ENCODE measurements around the gene IFIT3.

IFIT3 gene

GRCh38 chr10:89306434-89307268, 21.1 kb upstream of the IFIT3 start:
- H4K91ac ChIP-seq (ENCODE audit: low read depth, low read length, poor library complexity) = no peak overlapping the region
- H3K27ac ChIP-seq (replicated peaks; ENCODE audit: low read length) = no peak overlapping the region
- DNase-seq (ENCODE audit: low spot score) = no peak
- no peaks in the 10 kb centered on the region for H3K79me1 ChIP-seq (ENCODE audit: low read depth, low read length)
- no peak overlapping the region for H4K8ac ChIP-seq (ENCODE audit: low read depth, low read length)
- H3K4me1 ChIP-seq (ENCODE audit: control insufficient read depth in 2 of 2, insufficient read depth in 1 of 2, low read depth in 1 of 2, low read length in 2 of 2) = peaks cover 3 to 7% of the 10 kb centered on the region in 2 donors
- no peak overlapping the region for H3K23ac ChIP-seq (ENCODE audit: low read depth, low read length, poor library complexity)
- H2AFZ ChIP-seq (ENCODE audit: low read length) = no peak overlapping the region
- H3K9me3 ChIP-seq (replicated peaks in 1 of 2; ENCODE audit: control insufficient read depth in 2 of 2, insufficient read depth in 1 of 2, low read depth in 1 of 2, low read length in 2 of 2) = no peaks in the 10 kb centered on the region
- H3K9ac ChIP-seq (ENCODE audit: low read depth, low read length, poor library complexity) = no peak overlapping the region
- no peaks in the 10 kb centered on the region for H3K27me3 ChIP-seq (ENCODE audit: control insufficient read depth in 3 of 3, insufficient read depth in 3 of 3, low read depth in 1 of 3, low read length in 3 of 3)
- H2AK5ac ChIP-seq (ENCODE audit: low read depth, low read length) = no peak overlapping the region
- H3K14ac ChIP-seq (ENCODE audit: low read length) = no peak overlapping the region
- no peak overlapping the region for H3K4me3 ChIP-seq (ENCODE audit: low read length in 2 of 2)
- H3K4ac ChIP-seq (ENCODE audit: low read length) = no peak overlapping the region
- no peak overlapping the region for H2BK120ac ChIP-seq (ENCODE audit: low read depth, low read length)
- no peaks in the 10 kb centered on the region for H3K36me3 ChIP-seq (replicated peaks in 1 of 2; ENCODE audit: control insufficient read depth in 2 of 2, insufficient read depth in 2 of 2, low read length in 2 of 2)
- H2BK5ac ChIP-seq (ENCODE audit: low read length) = no peak overlapping the region
- no peak overlapping the region for H3K18ac ChIP-seq (ENCODE audit: low read length)
- no peak overlapping the region for H2BK15ac ChIP-seq (ENCODE audit: low read length)
- no peak overlapping the region for H2BK12ac ChIP-seq (ENCODE audit: low read length)
- no CpG with 5 or more reads among the region's 13 CpGs for WGBS, 2 donors (ENCODE audit: extremely low coverage in 2 of 2, insufficient read length in 2 of 2, insufficient replicate concordance in 1 of 2)
- H3K4me2 ChIP-seq (ENCODE audit: insufficient read depth, low read length, poor library complexity, severe bottlenecking) = no peak overlapping the region

DNA sequence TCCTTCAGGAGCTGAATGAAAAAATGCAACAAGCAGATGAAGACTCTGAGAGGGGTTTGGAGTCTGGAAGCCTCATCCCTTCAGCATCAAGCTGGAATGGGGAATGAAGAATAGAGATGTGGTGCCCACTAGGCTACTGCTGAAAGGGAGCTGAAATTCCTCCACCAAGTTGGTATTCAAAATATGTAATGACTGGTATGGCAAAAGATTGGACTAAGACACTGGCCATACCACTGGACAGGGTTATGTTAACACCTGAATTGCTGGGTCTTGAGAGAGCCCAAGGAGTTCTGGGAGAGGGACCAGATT, 20.6 kb upstream of the IFIT3 start:
- H4K91ac ChIP-seq (ENCODE audit: low read depth, low read length, poor library complexity) = no peak overlapping the region
- H3K23ac ChIP-seq (ENCODE audit: low read depth, low read length, poor library complexity) = no peak overlapping the region
- no peak overlapping the region for H3K9ac ChIP-seq (ENCODE audit: low read depth, low read length, poor library complexity)
- H4K8ac ChIP-seq (ENCODE audit: low read depth, low read length) = no peak overlapping the region
- H2BK15ac ChIP-seq (ENCODE audit: low read length) = no peak overlapping the region
- no peak overlapping the region for H3K4me3 ChIP-seq (ENCODE audit: low read length in 2 of 2)
- no peak overlapping the region for H3K4ac ChIP-seq (ENCODE audit: low read length)
- H3K4me2 ChIP-seq (ENCODE audit: insufficient read depth, low read length, poor library complexity, severe bottlenecking) = no peak overlapping the region
- no peak overlapping the region for H2AK5ac ChIP-seq (ENCODE audit: low read depth, low read length)
- H3K27ac ChIP-seq (replicated peaks; ENCODE audit: low read length) = no peak overlapping the region
- H3K79me1 ChIP-seq (ENCODE audit: low read depth, low read length) = no peaks in the 10 kb centered on the region
- H3K18ac ChIP-seq (ENCODE audit: low read length) = no peak overlapping the region
- H3K9me3 ChIP-seq (replicated peaks in 1 of 2; ENCODE audit: control insufficient read depth in 2 of 2, insufficient read depth in 1 of 2, low read depth in 1 of 2, low read length in 2 of 2) = no peaks in the 10 kb centered on the region
- H2BK12ac ChIP-seq (ENCODE audit: low read length) = no peak overlapping the region
- H3K27me3 ChIP-seq (ENCODE audit: control insufficient read depth in 3 of 3, insufficient read depth in 3 of 3, low read depth in 1 of 3, low read length in 3 of 3) = no peaks in the 10 kb centered on the region
- H3K4me1 ChIP-seq (ENCODE audit: control insufficient read depth in 2 of 2, insufficient read depth in 1 of 2, low read depth in 1 of 2, low read length in 2 of 2) = peaks cover 3% of the 10 kb centered on the region in 2 donors
- H3K14ac ChIP-seq (ENCODE audit: low read length) = no peak overlapping the region
- DNase-seq (ENCODE audit: low spot score) = no peak
- H2AFZ ChIP-seq (ENCODE audit: low read length) = no peak overlapping the region
- no peak overlapping the region for H2BK5ac ChIP-seq (ENCODE audit: low read length)
- H2BK120ac ChIP-seq (ENCODE audit: low read depth, low read length) = no peak overlapping the region
- no peaks in the 10 kb centered on the region for H3K36me3 ChIP-seq (replicated peaks in 1 of 2; ENCODE audit: control insufficient read depth in 2 of 2, insufficient read depth in 2 of 2, low read length in 2 of 2)

DNA sequence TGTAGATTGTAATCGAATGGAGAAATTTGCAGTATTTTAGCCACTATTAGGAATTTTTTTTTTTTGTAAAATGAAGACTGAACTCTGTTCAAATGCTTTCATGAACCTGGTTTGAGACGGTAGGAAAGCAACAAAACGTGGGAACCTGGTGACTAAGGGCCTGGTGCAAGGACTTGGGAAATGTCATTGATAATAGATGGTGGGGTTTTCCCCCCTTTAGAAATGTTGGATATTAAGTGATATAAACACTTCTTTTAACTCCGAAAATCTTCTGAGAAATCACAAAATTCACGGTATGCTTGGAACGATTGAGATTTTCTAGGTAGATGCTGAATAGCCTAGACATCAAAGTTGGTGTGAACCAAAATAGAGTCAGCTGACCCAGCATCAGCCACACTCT, 19.5 kb upstream of the IFIT3 start:
- Histone ChIP-seq H2BK12ac (ENCODE audit: low read length) (no peak overlapping the region), H3K79me1 (ENCODE audit: low read depth, low read length) (no peaks in the 10 kb centered on the region), H2BK120ac (ENCODE audit: low read depth, low read length) (no peak overlapping the region), H2AK5ac (ENCODE audit: low read depth, low read length) (no peak overlapping the region), H3K9me3 (replicated peaks in 1 of 2; ENCODE audit: control insufficient read depth in 2 of 2, insufficient read depth in 1 of 2, low read depth in 1 of 2, low read length in 2 of 2) (no peaks in the 10 kb centered on the region), H3K14ac (ENCODE audit: low read length) (no peak overlapping the region), H2AFZ (ENCODE audit: low read length) (no peak overlapping the region), H3K4me2 (ENCODE audit: insufficient read depth, low read length, poor library complexity, severe bottlenecking) (no peak overlapping the region), H4K91ac (ENCODE audit: low read depth, low read length, poor library complexity) (no peak overlapping the region), H3K4me3 (ENCODE audit: low read length in 2 of 2) (no peak overlapping the region), H4K8ac (ENCODE audit: low read depth, low read length) (no peak overlapping the region), H2BK15ac (ENCODE audit: low read length) (no peak overlapping the region), H3K27ac (replicated peaks; ENCODE audit: low read length) (no peak overlapping the region), H3K18ac (ENCODE audit: low read length) (no peak overlapping the region), H2BK5ac (ENCODE audit: low read length) (no peak overlapping the region), H3K4ac (ENCODE audit: low read length) (no peak overlapping the region), H3K27me3 (ENCODE audit: control insufficient read depth in 3 of 3, insufficient read depth in 3 of 3, low read depth in 1 of 3, low read length in 3 of 3) (no peaks in the 10 kb centered on the region), H3K4me1 (ENCODE audit: control insufficient read depth in 2 of 2, insufficient read depth in 1 of 2, low read depth in 1 of 2, low read length in 2 of 2) (peaks cover 2 to 3% of the 10 kb centered on the region in 2 donors), H3K9ac (ENCODE audit: low read depth, low read length, poor library complexity) (no peak overlapping the region), H3K36me3 (replicated peaks in 1 of 2; ENCODE audit: control insufficient read depth in 2 of 2, insufficient read depth in 2 of 2, low read length in 2 of 2) (no peaks in the 10 kb centered on the region), H3K23ac (ENCODE audit: low read depth, low read length, poor library complexity) (no peak overlapping the region)
- WGBS, 2 donors (ENCODE audit: extremely low coverage in 2 of 2, insufficient read length in 2 of 2, insufficient replicate concordance in 1 of 2) = no CpG with 5 or more reads among the region's 6 CpGs
- no peak for DNase-seq (ENCODE audit: low spot score)

- no peaks in the 10 kb centered on the region for H3K79me1 ChIP-seq (ENCODE audit: low read depth, low read length)
- H3K14ac ChIP-seq (ENCODE audit: low read length) = no peak overlapping the region
- DNase-seq (ENCODE audit: low spot score) = no peak
- H2BK120ac ChIP-seq (ENCODE audit: low read depth, low read length) = no peak overlapping the region
- no peak overlapping the region for H3K27ac ChIP-seq (replicated peaks; ENCODE audit: low read length)
- no peak overlapping the region for H2BK5ac ChIP-seq (ENCODE audit: low read length)
- no peak overlapping the region for H2BK15ac ChIP-seq (ENCODE audit: low read length)
- no peak overlapping the region for H3K4me3 ChIP-seq (ENCODE audit: low read length in 2 of 2)
- H3K27me3 ChIP-seq (ENCODE audit: control insufficient read depth in 3 of 3, insufficient read depth in 3 of 3, low read depth in 1 of 3, low read length in 3 of 3) = no peaks in the 10 kb centered on the region
- H3K4me2 ChIP-seq (ENCODE audit: insufficient read depth, low read length, poor library complexity, severe bottlenecking) = no peak overlapping the region
- WGBS, 2 donors (ENCODE audit: extremely low coverage in 2 of 2, insufficient read length in 2 of 2, insufficient replicate concordance in 1 of 2) = no CpG with 5 or more reads among the region's 4 CpGs
- no peak overlapping the region for H3K9ac ChIP-seq (ENCODE audit: low read depth, low read length, poor library complexity)
- no peak overlapping the region for H4K8ac ChIP-seq (ENCODE audit: low read depth, low read length)
- H2AK5ac ChIP-seq (ENCODE audit: low read depth, low read length) = no peak overlapping the region
- no peak overlapping the region for H3K4ac ChIP-seq (ENCODE audit: low read length)
- peaks cover 2 to 3% of the 10 kb centered on the region in 2 donors for H3K4me1 ChIP-seq (ENCODE audit: control insufficient read depth in 2 of 2, insufficient read depth in 1 of 2, low read depth in 1 of 2, low read length in 2 of 2)
- no peak overlapping the region for H4K91ac ChIP-seq (ENCODE audit: low read depth, low read length, poor library complexity)
- H2BK12ac ChIP-seq (ENCODE audit: low read length) = no peak overlapping the region
- no peak overlapping the region for H3K23ac ChIP-seq (ENCODE audit: low read depth, low read length, poor library complexity)
- H3K18ac ChIP-seq (ENCODE audit: low read length) = no peak overlapping the region
- no peak overlapping the region for H2AFZ ChIP-seq (ENCODE audit: low read length)
- H3K36me3 ChIP-seq (replicated peaks in 1 of 2; ENCODE audit: control insufficient read depth in 2 of 2, insufficient read depth in 2 of 2, low read length in 2 of 2) = no peaks in the 10 kb centered on the region
- no peaks in the 10 kb centered on the region for H3K9me3 ChIP-seq (replicated peaks in 1 of 2; ENCODE audit: control insufficient read depth in 2 of 2, insufficient read depth in 1 of 2, low read depth in 1 of 2, low read length in 2 of 2)
These were observed 19.1 kb upstream of the IFIT3 start for GRCh38 chr10:89308736-89309135.

All from neuronal stem cell (in vitro differentiated cells).